Aorta (tissue), 5 donors: ENCODE data around the gene LSM12. TPM values are rescaled to one million over a fixed set of nuclear protein-coding genes. Genes with fewer than 3 reads are reported as not detected.
A peak's percentile ranks its signal among the peaks of the same experiment; 100 is the strongest.

ENCODE experiments used
- ATAC-seq: fragments of 200-7000 bp; cut with Tn5 transposase; one replicate; pipeline ENCODE4 v1.9.1; 2022; ENCODE audit warnings: moderate library complexity; ENCODE audit not compliant: low FRiP score
- DNase-seq, 2 donors: peaks; one replicate each; pipeline ENCODE4 v3.0.0-alpha.2; 2020
- H3K27ac ChIP-seq, 2 donors: one replicate each; pipeline ENCODE4 v1.5.1; 2013; ENCODE audit warnings: low read length in 2 of 2, mild to moderate bottlenecking in 2 of 2, moderate library complexity in 2 of 2, control low read depth in 1 of 2, inconsistent platforms in 1 of 2, low read depth in 1 of 2
- H3K27me3 ChIP-seq, 2 donors: one replicate each; pipeline ENCODE4 v1.6.1; 2013; ENCODE audit warnings: control low read depth in 1 of 2, low read length in 1 of 2, mild to moderate bottlenecking in 1 of 2, moderate library complexity in 1 of 2; ENCODE audit not compliant: insufficient read depth in 2 of 2, control insufficient read depth in 1 of 2
- H3K36me3 ChIP-seq, 2 donors: one replicate each; pipeline ENCODE4 v1.6.1; 2013; ENCODE audit warnings: control low read depth in 1 of 2, low read length in 1 of 2, mild to moderate bottlenecking in 1 of 2; ENCODE audit not compliant: insufficient read depth in 2 of 2, control insufficient read depth in 1 of 2
- H3K4me1 ChIP-seq, 2 donors: one replicate each; pipeline ENCODE4 v1.6.1; 2013; ENCODE audit warnings: low read length in 2 of 2, control low read depth in 1 of 2, mild to moderate bottlenecking in 1 of 2, moderate library complexity in 1 of 2; ENCODE audit not compliant: insufficient read depth in 2 of 2, control insufficient read depth in 1 of 2
- H3K4me3 ChIP-seq, 2 donors: one replicate each; pipeline ENCODE4 v1.5.1; 2013; ENCODE audit warnings: low read length in 2 of 2, control low read depth in 1 of 2, mild to moderate bottlenecking in 1 of 2
- H3K9me3 ChIP-seq: one replicate; pipeline ENCODE4 v1.6.1; 2013; ENCODE audit warnings: mild to moderate bottlenecking, low read length; ENCODE audit not compliant: control insufficient read depth
- WGBS, 2 donors: extraction: QIAGEN DNeasy Blood & Tissue Kit; methylation state at CpG; one replicate each; pipeline ENCODE4 v1.1.7; 2013; 5-methylcytosine and 5-hydroxymethylcytosine counted together
- intact Hi-C, 2 donors: fragments of 100-400 bp; cut with DNase I; formaldehyde crosslinking; loops; one replicate each; pipeline versions ENCODE4 v1.14.2 to v1.15.0; 2022
- polyA plus RNA-seq, 2 donors: library from polyadenylated mRNA; stranded (reverse); fragments of 200-250 nt; gene quantifications; one replicate each; pipeline ENCODE4 v1.2.3, GENCODE V29; 2013
- total RNA-seq, 2 donors: library from RNA; stranded (reverse); fragmentation: NEBNext Ultra II Directional; extraction: Animal tissue kit (Norgen Biotek cat#: 25700); gene quantifications; one replicate each; pipeline ENCODE4 v1.2.1, GENCODE V29; 2021
- donor health status: healthy with polysubstance abuse.
- donor health status: Bipolar disorder and iron deficiency.
- donor health status: DM: no; HTN: no; CAD: no.
- donor health status: DM: no; HTN: no; CAD: no.
- donor health status: DM: yes; HTN: yes; CAD: no.

The LSM12 gene
- total and polyA plus RNA-seq, 4 donors, result 19.0 to 43.4 (median 28.3) TPM

- intact Hi-C loops, result no loop called here
- 57 to 61% methylated on average over 4 of the region's 4 CpGs for WGBS, 2 donors
Observed at GRCh38 chr17:44010966-44011647, 55.4 kb downstream of the LSM12 start.

GRCh38 chr17:44008205-44008909 is 58.1 kb downstream of the LSM12 start:
- WGBS, 2 donors, result 68 to 69% methylated on average over 6 of the region's 6 CpGs
- H3K27ac ChIP-seq, result no peak overlapping the region
- ATAC-seq (no peak), DNase-seq (no peak)
- no peaks in the 10 kb centered on the region for H3K4me1 ChIP-seq
- H3K4me3 ChIP-seq, result no peak overlapping the region
- H3K27me3 ChIP-seq, result no peaks in the 10 kb centered on the region
- intact Hi-C loops, result loop anchor here in 1 of 2 donors (5.0 kb wide), 1 partner anchor 34 kb away; no protein-coding TSS in a partner anchor
- H3K36me3 ChIP-seq, result peaks cover 0 to 3% of the 10 kb centered on the region in 2 donors
- no peaks in the 10 kb centered on the region for H3K9me3 ChIP-seq

More at GRCh38 chr17:44010966-44011647, 55.4 kb downstream of the LSM12 start:
- DNase-seq (no peak), ATAC-seq (no peak)
- H3K27me3 ChIP-seq, result no peaks in the 10 kb centered on the region
- H3K27ac ChIP-seq, result no peak overlapping the region
- no peak overlapping the region for H3K4me3 ChIP-seq
- H3K36me3 ChIP-seq, result peaks cover 0 to 3% of the 10 kb centered on the region in 2 donors
- no peaks in the 10 kb centered on the region for H3K9me3 ChIP-seq
- no peaks in the 10 kb centered on the region for H3K4me1 ChIP-seq

- Histone ChIP-seq H3K4me1 (no peaks in the 10 kb centered on the region), H3K36me3 (peaks cover 0 to 3% of the 10 kb centered on the region in 2 donors), H3K27me3 (no peaks in the 10 kb centered on the region), H3K27ac (no peak overlapping the region), H3K9me3 (no peaks in the 10 kb centered on the region), H3K4me3 (peak overlapping the region; percentile 7 to 55)
- peak in 1 of 2 donors; percentile 71 for DNase-seq
- peak; percentile 12 for ATAC-seq
- WGBS, 2 donors, result 2 to 3% methylated on average over 30 to 37 of the region's 37 CpGs
- intact Hi-C loops, result loop anchor here in 1 of 2 donors (5.0 kb wide), 1 partner anchor 35 kb away; no protein-coding TSS in a partner anchor
Observed at GRCh38 chr17:44007346-44008204, 58.9 kb downstream of the LSM12 start.

- peak overlapping the region; percentile 55 to 58 for H3K4me3 ChIP-seq
- WGBS, 2 donors, result 0% methylated on average over 37 to 40 of the region's 40 CpGs
- no peaks in the 10 kb centered on the region for H3K4me1 ChIP-seq
- H3K9me3 ChIP-seq, result no peaks in the 10 kb centered on the region
- DNase-seq (peak; percentile 99 to 100), ATAC-seq (peak; percentile 94)
- H3K36me3 ChIP-seq, result peaks cover 0 to under 1% of the 10 kb centered on the region in 2 donors
- intact Hi-C loops, result loop anchor here in 1 of 2 donors (5.0 kb wide), 1 partner anchor 36 kb away; no protein-coding TSS in a partner anchor
- no peak overlapping the region for H3K27ac ChIP-seq
- peaks cover 0 to 2% of the 10 kb centered on the region in 2 donors for H3K27me3 ChIP-seq
Observed at GRCh38 chr17:44006598-44007345, 59.7 kb downstream of the LSM12 start.

- Histone ChIP-seq H3K27ac (no peak overlapping the region), H3K9me3 (no peaks in the 10 kb centered on the region), H3K4me3 (peak overlapping the region; percentile 10 to 58), H3K4me1 (no peaks in the 10 kb centered on the region), H3K27me3 (peaks cover 0 to 2% of the 10 kb centered on the region in 2 donors), H3K36me3 (no peaks in the 10 kb centered on the region)
- no peak for ATAC-seq
- intact Hi-C loops, result loop anchor here in 1 of 2 donors (5.0 kb wide), 1 partner anchor 36 kb away; no protein-coding TSS in a partner anchor
- DNase-seq, result no peak
- WGBS, 2 donors, result 3 to 5% methylated on average over 21 of the region's 21 CpGs
Observed at GRCh38 chr17:44006272-44006597, 60.2 kb downstream of the LSM12 start.

- 12 to 15% methylated on average over 48 to 59 of the region's 59 CpGs for WGBS, 2 donors
- Histone ChIP-seq H3K4me1 (no peaks in the 10 kb centered on the region), H3K9me3 (no peaks in the 10 kb centered on the region), H3K27ac (no peak overlapping the region), H3K27me3 (peaks cover 0 to 2% of the 10 kb centered on the region in 2 donors), H3K4me3 (peak overlapping the region; percentile 10 to 58), H3K36me3 (no peaks in the 10 kb centered on the region)
- ATAC-seq (peak; percentile 8), DNase-seq (peak; percentile 60 to 83)
- intact Hi-C loops, result loop anchor here in 1 of 2 donors (5.0 kb wide), 1 partner anchor 37 kb away; no protein-coding TSS in a partner anchor
Observed at GRCh38 chr17:44005527-44006271, 60.8 kb downstream of the LSM12 start.

GRCh38 chr17:44004761-44005526 is 61.5 kb downstream of the LSM12 start:
- Histone ChIP-seq H3K4me3 (no peak overlapping the region), H3K27me3 (peaks cover 0 to 2% of the 10 kb centered on the region in 2 donors), H3K4me1 (no peaks in the 10 kb centered on the region), H3K27ac (no peak overlapping the region), H3K9me3 (no peaks in the 10 kb centered on the region), H3K36me3 (no peaks in the 10 kb centered on the region)
- no peak for ATAC-seq
- intact Hi-C loops, result loop anchor here in 1 of 2 donors (5.0 kb wide), 1 partner anchor 37 kb away; no protein-coding TSS in a partner anchor
- DNase-seq, result peak; percentile 51 to 79
- WGBS, 2 donors, result 9 to 15% methylated on average over 47 to 71 of the region's 71 CpGs
